GM12878 (cell line): Measurements from ENCODE around the gene EIF4EBP2. TPM values are rescaled to one million over a fixed set of nuclear protein-coding genes. Genes with fewer than 3 reads are reported as not detected.

Experiments
- EED ChIP-seq: sonication (generic); IDR thresholded peaks from 2 replicates; pipeline ENCODE4 v1.6.1; 2016; ENCODE audit warnings: antibody characterized with exemption, low read depth
- EGR1 ChIP-seq, 2 experiments: IDR thresholded peaks; 1 replicate in 1 of 2; 2 replicates in 1 of 2; pipeline ENCODE4 v1.6.1; 2011 to 2012; ENCODE audit warnings: low read depth in 2 of 2, low read length in 2 of 2, borderline replicate concordance in 1 of 2, mild to moderate bottlenecking in 1 of 2, moderate library complexity in 1 of 2
- HDAC6 ChIP-seq: fragments of 200-600 bp; sonication (generic); IDR thresholded peaks from one replicate; pipeline ENCODE4 v1.8.0; 2017; ENCODE audit warnings: antibody characterized with exemption; ENCODE audit not compliant: unreplicated experiment
- NR2C2 ChIP-seq: IDR thresholded peaks from 2 replicates; pipeline ENCODE4 v1.6.1; 2011; ENCODE audit warnings: borderline replicate concordance, low read depth; ENCODE audit not compliant: control insufficient read depth, insufficient read length
- PAX5 ChIP-seq: IDR thresholded peaks from 2 replicates; pipeline ENCODE4 v1.6.1; 2011; ENCODE audit warnings: low read depth, low read length, borderline replicate concordance
- SMAD1 ChIP-seq: fragments of 450-650 bp; IDR thresholded peaks from 2 replicates; pipeline ENCODE4 v1.6.1; 2018; ENCODE audit warnings: mild to moderate bottlenecking, low read depth; ENCODE audit not compliant: partially characterized antibody
- polyA plus RNA-seq, 11 experiments: library from polyadenylated mRNA; depleted of rRNA in 4 of 11; unstranded in 6 of 11; stranded (reverse) in 5 of 11; fragments of >200 nt; fragmentation: Nextera tagmentation in 4 of 11; fragmentation: Illumina TruSeq in 1 of 11; extraction: Ambion mirVana in 4 of 11; extraction: Trizol in 1 of 11; gene quantifications; 1 replicate in 1 of 11; 2 replicates in 10 of 11; pipeline versions ENCODE4 v1.2.1 to v1.2.3, GENCODE V29; 2011 to 2016; ENCODE audit warnings: inconsistent platforms in 2 of 11, missing spikeins in 2 of 11, low read depth in 1 of 11
- total RNA-seq, 4 experiments: library from RNA; depleted of rRNA in 3 of 4; stranded (reverse); fragments of >200 nt in 3 of 4; fragmentation: Illumina TruSeq in 1 of 4; extraction: Trizol in 1 of 4; gene quantifications; 2 replicates each; pipeline versions ENCODE4 v1.2.1 to v1.2.3, GENCODE V29; 2013 to 2021
- TF ChIP-seq, protein P1 (sequence below): fragments of 450-650 bp; formaldehyde crosslinking; IDR thresholded peaks from 2 replicates; pipeline ENCODE4 v1.5.0; 2022; ENCODE audit warnings: mild to moderate bottlenecking, missing genetic modification characterization
- TF ChIP-seq, protein P2 (sequence below): fragments of 450-650 bp; conservative IDR thresholded peaks from 2 replicates; pipeline ENCODE4 v1.6.1; 2017; ENCODE audit warnings: mild to moderate bottlenecking, moderate library complexity
- TF ChIP-seq, protein P3 (sequence below): fragments of 450-650 bp; IDR thresholded peaks from 2 replicates; pipeline ENCODE4 v1.6.1; 2017; ENCODE audit warnings: low read depth, mild to moderate bottlenecking, moderate library complexity
- TF ChIP-seq, protein P4 (sequence below): fragments of 450-650 bp; IDR thresholded peaks from 2 replicates; pipeline ENCODE4 v1.6.1; 2014; ENCODE audit warnings: mild to moderate bottlenecking

The EIF4EBP2 gene
- total and polyA plus RNA-seq, 10 of the 15 experiments (the other 5 are each of a cell fraction or from before 2014, with no cell fraction given) = 14.4 to 51.3 (median 28.9) TPM

DNA sequence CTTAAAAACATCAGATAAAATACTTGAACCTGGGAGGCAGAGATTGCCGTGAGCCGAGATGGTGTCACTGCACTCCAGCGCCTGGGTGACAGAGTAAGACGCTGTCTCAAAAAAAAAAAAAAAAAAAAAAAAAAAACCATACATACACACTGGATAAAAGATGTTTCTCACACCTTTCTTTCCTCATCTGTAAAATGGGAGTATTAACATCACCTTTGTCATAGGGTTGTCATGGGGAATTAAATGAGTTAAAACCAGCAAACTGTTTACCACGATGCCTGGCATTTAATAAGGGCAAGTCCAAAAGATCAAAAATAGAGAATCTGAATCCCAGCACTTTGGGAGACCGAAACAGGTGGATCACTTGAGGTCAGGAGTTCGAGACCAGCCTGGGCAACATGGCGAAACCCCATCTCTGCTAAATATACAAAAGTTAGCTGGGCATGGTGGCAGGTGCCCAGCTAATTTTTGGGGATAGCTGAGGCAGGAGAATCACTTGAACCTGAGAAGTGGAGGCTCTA, 34.4 kb upstream of the EIF4EBP2 start (continued):
- TF ChIP-seq, protein P1, sequence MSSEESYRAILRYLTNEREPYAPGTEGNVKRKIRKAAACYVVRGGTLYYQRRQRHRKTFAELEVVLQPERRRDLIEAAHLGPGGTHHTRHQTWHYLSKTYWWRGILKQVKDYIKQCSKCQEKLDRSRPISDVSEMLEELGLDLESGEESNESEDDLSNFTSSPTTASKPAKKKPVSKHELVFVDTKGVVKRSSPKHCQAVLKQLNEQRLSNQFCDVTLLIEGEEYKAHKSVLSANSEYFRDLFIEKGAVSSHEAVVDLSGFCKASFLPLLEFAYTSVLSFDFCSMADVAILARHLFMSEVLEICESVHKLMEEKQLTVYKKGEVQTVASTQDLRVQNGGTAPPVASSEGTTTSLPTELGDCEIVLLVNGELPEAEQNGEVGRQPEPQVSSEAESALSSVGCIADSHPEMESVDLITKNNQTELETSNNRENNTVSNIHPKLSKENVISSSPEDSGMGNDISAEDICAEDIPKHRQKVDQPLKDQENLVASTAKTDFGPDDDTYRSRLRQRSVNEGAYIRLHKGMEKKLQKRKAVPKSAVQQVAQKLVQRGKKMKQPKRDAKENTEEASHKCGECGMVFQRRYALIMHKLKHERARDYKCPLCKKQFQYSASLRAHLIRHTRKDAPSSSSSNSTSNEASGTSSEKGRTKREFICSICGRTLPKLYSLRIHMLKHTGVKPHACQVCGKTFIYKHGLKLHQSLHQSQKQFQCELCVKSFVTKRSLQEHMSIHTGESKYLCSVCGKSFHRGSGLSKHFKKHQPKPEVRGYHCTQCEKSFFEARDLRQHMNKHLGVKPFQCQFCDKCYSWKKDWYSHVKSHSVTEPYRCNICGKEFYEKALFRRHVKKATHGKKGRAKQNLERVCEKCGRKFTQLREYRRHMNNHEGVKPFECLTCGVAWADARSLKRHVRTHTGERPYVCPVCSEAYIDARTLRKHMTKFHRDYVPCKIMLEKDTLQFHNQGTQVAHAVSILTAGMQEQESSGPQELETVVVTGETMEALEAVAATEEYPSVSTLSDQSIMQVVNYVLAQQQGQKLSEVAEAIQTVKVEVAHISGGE (CRISPR knock-in tag) = no peak
- no peak for TF ChIP-seq EED
- TF ChIP-seq, protein P2, sequence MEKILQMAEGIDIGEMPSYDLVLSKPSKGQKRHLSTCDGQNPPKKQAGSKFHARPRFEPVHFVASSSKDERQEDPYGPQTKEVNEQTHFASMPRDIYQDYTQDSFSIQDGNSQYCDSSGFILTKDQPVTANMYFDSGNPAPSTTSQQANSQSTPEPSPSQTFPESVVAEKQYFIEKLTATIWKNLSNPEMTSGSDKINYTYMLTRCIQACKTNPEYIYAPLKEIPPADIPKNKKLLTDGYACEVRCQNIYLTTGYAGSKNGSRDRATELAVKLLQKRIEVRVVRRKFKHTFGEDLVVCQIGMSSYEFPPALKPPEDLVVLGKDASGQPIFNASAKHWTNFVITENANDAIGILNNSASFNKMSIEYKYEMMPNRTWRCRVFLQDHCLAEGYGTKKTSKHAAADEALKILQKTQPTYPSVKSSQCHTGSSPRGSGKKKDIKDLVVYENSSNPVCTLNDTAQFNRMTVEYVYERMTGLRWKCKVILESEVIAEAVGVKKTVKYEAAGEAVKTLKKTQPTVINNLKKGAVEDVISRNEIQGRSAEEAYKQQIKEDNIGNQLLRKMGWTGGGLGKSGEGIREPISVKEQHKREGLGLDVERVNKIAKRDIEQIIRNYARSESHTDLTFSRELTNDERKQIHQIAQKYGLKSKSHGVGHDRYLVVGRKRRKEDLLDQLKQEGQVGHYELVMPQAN = no peak
- TF ChIP-seq HDAC6 = no peak
- TF ChIP-seq, protein P3, sequence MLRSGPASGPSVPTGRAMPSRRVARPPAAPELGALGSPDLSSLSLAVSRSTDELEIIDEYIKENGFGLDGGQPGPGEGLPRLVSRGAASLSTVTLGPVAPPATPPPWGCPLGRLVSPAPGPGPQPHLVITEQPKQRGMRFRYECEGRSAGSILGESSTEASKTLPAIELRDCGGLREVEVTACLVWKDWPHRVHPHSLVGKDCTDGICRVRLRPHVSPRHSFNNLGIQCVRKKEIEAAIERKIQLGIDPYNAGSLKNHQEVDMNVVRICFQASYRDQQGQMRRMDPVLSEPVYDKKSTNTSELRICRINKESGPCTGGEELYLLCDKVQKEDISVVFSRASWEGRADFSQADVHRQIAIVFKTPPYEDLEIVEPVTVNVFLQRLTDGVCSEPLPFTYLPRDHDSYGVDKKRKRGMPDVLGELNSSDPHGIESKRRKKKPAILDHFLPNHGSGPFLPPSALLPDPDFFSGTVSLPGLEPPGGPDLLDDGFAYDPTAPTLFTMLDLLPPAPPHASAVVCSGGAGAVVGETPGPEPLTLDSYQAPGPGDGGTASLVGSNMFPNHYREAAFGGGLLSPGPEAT = no peak
- TF ChIP-seq PAX5 = no peak
- TF ChIP-seq, protein P4, sequence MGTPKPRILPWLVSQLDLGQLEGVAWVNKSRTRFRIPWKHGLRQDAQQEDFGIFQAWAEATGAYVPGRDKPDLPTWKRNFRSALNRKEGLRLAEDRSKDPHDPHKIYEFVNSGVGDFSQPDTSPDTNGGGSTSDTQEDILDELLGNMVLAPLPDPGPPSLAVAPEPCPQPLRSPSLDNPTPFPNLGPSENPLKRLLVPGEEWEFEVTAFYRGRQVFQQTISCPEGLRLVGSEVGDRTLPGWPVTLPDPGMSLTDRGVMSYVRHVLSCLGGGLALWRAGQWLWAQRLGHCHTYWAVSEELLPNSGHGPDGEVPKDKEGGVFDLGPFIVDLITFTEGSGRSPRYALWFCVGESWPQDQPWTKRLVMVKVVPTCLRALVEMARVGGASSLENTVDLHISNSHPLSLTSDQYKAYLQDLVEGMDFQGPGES = no peak
- TF ChIP-seq SMAD1 = no peak
- TF ChIP-seq EGR1 (IDR thresholded peaks at IDR 0.05; ENCODE audit: borderline replicate concordance in 1 of 2, low read depth in 2 of 2, low read length in 2 of 2) = no peak
- TF ChIP-seq NR2C2 = no peak
- TF ChIP-seq, all 136 proteins: peak for 0
